Gastrocnemius medialis (tissue), 4 donors: ENCODE measurements around the gene RNF115. TPM values are rescaled to one million over a fixed set of nuclear protein-coding genes. Genes with fewer than 3 reads are reported as not detected.

Experiments used
- ATAC-seq, 2 donors: fragments of 150-250 bp; one replicate each; pipeline ENCODE4 v1.9.1; 2016
- DNase-seq, 2 donors: peaks; one replicate each; pipeline ENCODE4 v3.0.0-alpha.2; 2019
- H3K27ac ChIP-seq, 4 donors: fragments of 200-600 bp; sonication (generic); 1 replicate in 1 of 4; 2 replicates in 3 of 4; pipeline ENCODE4 v1.5.1; 2016 to 2018; ENCODE audit warnings: mild to moderate bottlenecking in 2 of 4, moderate library complexity in 1 of 4
- H3K27me3 ChIP-seq, 3 donors: fragments of 200-600 bp; sonication (generic) in 2 of 3; 1 replicate in 1 of 3; 2 replicates in 2 of 3; pipeline versions ENCODE4 v1.5.1 to v1.6.0; 2016 to 2019; ENCODE audit warnings: mild to moderate bottlenecking in 1 of 3, moderate library complexity in 1 of 3
- H3K36me3 ChIP-seq, 2 donors: fragments of 200-600 bp; sonication (generic) in 1 of 2; one replicate each; pipeline ENCODE4 v1.5.1; 2017 to 2018
- H3K4me1 ChIP-seq, 2 donors: fragments of 200-600 bp; sonication (generic) in 1 of 2; one replicate each; pipeline ENCODE4 v1.5.1; 2016 to 2017; ENCODE audit warnings: mild to moderate bottlenecking in 2 of 2
- H3K4me3 ChIP-seq, 4 donors: fragments of 200-600 bp; sonication (generic) in 3 of 4; 1 replicate in 1 of 4; 2 replicates in 3 of 4; pipeline ENCODE4 v1.5.1; 2016 to 2019; ENCODE audit warnings: mild to moderate bottlenecking in 2 of 4
- H3K9me3 ChIP-seq, 3 donors: fragments of 200-600 bp; sonication (generic) in 2 of 3; 1 replicate in 1 of 3; 2 replicates in 2 of 3; pipeline ENCODE4 v1.5.1; 2016 to 2019
- POLR2A ChIP-seq, 2 donors: fragments of 450-650 bp; IDR thresholded peaks; one replicate each; pipeline ENCODE4 v1.6.1; 2017; ENCODE audit warnings: antibody characterized with exemption in 2 of 2, mild to moderate bottlenecking in 2 of 2, moderate library complexity in 2 of 2
- in situ Hi-C, 4 donors: fragments of 200-750 bp; cut with MboI; loops; one replicate each; pipeline versions ENCODE4 v1.15.0 to v1.8.0; 2017; ENCODE audit warnings: low sequenced_read_pairs in 4 of 4
- intact Hi-C: fragments of 100-400 bp; cut with DNase I; formaldehyde crosslinking; loops from one replicate; pipeline ENCODE4 v1.15.1; 2023; ENCODE audit warnings: low total_unique reads
- total RNA-seq, 4 donors: library from RNA; depleted of rRNA; stranded (reverse); fragments of >200 nt; gene quantifications; one replicate each; pipeline versions ENCODE4 v1.1.0 to v1.2.3, GENCODE V29; 2016
- TF ChIP-seq, protein P1 (sequence below), 5 experiments: fragments of 450-650 bp in 3 of 5; fragments of 200-600 bp in 2 of 5; sonication (generic) in 2 of 5; IDR thresholded peaks in 4 of 5; conservative IDR thresholded peaks in 1 of 5; 1 replicate in 4 of 5; 2 replicates in 1 of 5; pipeline ENCODE4 v1.5.1; 2016 to 2019; ENCODE audit warnings: antibody characterized with exemption in 5 of 5, mild to moderate bottlenecking in 3 of 5, moderate library complexity in 3 of 5

Gene RNF115
- total RNA-seq, 4 donors from 2014 or later: 16.1 to 65.4 (median 37.3) TPM

- Histone ChIP-seq H3K27me3 (no peaks in the 10 kb centered on the region), H3K36me3 (no peaks in the 10 kb centered on the region), H3K27ac (no peak overlapping the region), H3K9me3 (no peaks in the 10 kb centered on the region), H3K4me1 (no peaks in the 10 kb centered on the region), H3K4me3 (no peak overlapping the region)
- no peak for DNase-seq
- intact Hi-C loops: no loop called here
- no peak for ATAC-seq
- in situ Hi-C loops: no loop called here
- TF ChIP-seq POLR2A (IDR thresholded peaks at IDR 0.05): no peak
- TF ChIP-seq, protein P1, sequence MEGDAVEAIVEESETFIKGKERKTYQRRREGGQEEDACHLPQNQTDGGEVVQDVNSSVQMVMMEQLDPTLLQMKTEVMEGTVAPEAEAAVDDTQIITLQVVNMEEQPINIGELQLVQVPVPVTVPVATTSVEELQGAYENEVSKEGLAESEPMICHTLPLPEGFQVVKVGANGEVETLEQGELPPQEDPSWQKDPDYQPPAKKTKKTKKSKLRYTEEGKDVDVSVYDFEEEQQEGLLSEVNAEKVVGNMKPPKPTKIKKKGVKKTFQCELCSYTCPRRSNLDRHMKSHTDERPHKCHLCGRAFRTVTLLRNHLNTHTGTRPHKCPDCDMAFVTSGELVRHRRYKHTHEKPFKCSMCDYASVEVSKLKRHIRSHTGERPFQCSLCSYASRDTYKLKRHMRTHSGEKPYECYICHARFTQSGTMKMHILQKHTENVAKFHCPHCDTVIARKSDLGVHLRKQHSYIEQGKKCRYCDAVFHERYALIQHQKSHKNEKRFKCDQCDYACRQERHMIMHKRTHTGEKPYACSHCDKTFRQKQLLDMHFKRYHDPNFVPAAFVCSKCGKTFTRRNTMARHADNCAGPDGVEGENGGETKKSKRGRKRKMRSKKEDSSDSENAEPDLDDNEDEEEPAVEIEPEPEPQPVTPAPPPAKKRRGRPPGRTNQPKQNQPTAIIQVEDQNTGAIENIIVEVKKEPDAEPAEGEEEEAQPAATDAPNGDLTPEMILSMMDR (IDR thresholded peaks at IDR 0.05 in 4 of 5, conservative IDR thresholded peaks at IDR 0.05 in 1 of 5): no peak
Measured at GRCh38 chr1:145708063-145708462, 115.8 kb downstream of the RNF115 start.

DNA sequence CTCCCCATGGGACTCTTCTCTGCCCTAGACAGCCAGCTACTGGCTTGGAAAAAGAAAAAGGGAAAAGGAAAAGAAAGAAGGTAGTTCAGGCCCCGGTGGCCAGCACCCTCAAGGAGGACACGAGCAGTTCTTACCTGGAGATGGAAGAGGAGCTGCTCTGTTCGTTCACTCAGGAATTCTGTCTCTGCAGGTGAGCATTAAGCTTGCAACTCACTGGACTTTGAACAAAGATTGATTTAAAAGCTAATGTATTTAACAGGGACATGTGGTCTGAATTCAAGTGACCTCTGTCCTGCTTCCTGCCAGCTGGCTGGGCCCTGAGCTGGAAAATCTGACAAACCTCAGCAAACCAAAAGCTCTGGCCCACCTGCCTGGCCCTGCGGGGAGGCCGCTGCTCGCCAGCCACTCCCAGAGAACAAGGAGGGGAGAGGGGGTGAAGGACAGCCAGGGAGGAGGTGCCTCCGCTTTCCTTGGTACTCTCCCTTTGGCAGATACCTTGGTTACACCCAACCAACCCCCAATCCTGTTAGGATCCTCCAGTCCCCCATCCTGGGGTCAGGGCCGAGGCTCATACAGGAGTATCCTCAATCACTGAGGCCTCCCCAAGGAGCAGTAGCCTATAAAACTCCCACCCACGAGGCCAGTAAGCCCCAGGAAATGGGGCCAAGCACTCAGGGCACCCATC lies 116.6 kb downstream of the RNF115 start, which contains the start of gene PDZK1:
PDZK1 (minus strand) TSS at position 186 of the 685 bp plus-strand sequence. CDS start 19,347 bp downstream, outside the sequence.
- no peak within 1 kb of the TSS for H3K4me3 ChIP-seq
- no peaks in the 10 kb centered on the region for H3K4me1 ChIP-seq
- no peaks in the 10 kb centered on the region for H3K36me3 ChIP-seq
- TF ChIP-seq POLR2A (IDR thresholded peaks at IDR 0.05): no peak
- TF ChIP-seq, protein P1 (IDR thresholded peaks at IDR 0.05 in 4 of 5, conservative IDR thresholded peaks at IDR 0.05 in 1 of 5): no peak
- ATAC-seq (no peak), DNase-seq (no peak)
- intact Hi-C loops: no loop called here
- H3K27ac ChIP-seq: no peak within 1 kb of the TSS
- no peaks in the 10 kb centered on the region for H3K27me3 ChIP-seq
- in situ Hi-C loops: no loop called here
- H3K9me3 ChIP-seq: no peaks in the 10 kb centered on the region

GRCh38 chr1:145706086-145706664 lies 117.7 kb downstream of the RNF115 start:
- Histone ChIP-seq H3K4me1 (no peaks in the 10 kb centered on the region), H3K9me3 (no peaks in the 10 kb centered on the region), H3K27ac (no peak overlapping the region), H3K4me3 (no peak overlapping the region), H3K36me3 (no peaks in the 10 kb centered on the region), H3K27me3 (no peaks in the 10 kb centered on the region)
- no peak for DNase-seq
- TF ChIP-seq, protein P1 (IDR thresholded peaks at IDR 0.05 in 4 of 5, conservative IDR thresholded peaks at IDR 0.05 in 1 of 5): no peak
- TF ChIP-seq POLR2A (IDR thresholded peaks at IDR 0.05): no peak
- intact Hi-C loops (no loop called here), in situ Hi-C loops (no loop called here)
- no peak for ATAC-seq

- Histone ChIP-seq H3K4me1 (no peaks in the 10 kb centered on the region), H3K27ac (no peak overlapping the region), H3K4me3 (no peak overlapping the region), H3K9me3 (no peaks in the 10 kb centered on the region), H3K27me3 (no peaks in the 10 kb centered on the region), H3K36me3 (no peaks in the 10 kb centered on the region)
- in situ Hi-C loops (no loop called here), intact Hi-C loops (no loop called here)
- DNase-seq (no peak), ATAC-seq (no peak)
- TF ChIP-seq, protein P1 (IDR thresholded peaks at IDR 0.05 in 4 of 5, conservative IDR thresholded peaks at IDR 0.05 in 1 of 5): no peak
Measured at GRCh38 chr1:145705622-145706021, 118.3 kb downstream of the RNF115 start.
